ENCODE measurements around the gene LRP3.

- TF ChIP-seq CTCF (IDR thresholded peaks at IDR 0.05 in 4 of 5, conservative IDR thresholded peaks at IDR 0.05 in 1 of 5) (no peak), POLR2A (IDR thresholded peaks at IDR 0.05) (no peak)
Measured at GRCh38 chr19:33201473-33201872, 7.3 kb downstream of the LRP3 start.
